Left renal pelvis (tissue), 4 donors: ENCODE data around the gene FBLN2. TPM values are rescaled to one million over a fixed set of nuclear protein-coding genes. Genes with fewer than 3 reads are reported as not detected.

ENCODE experiments used
- DNase-seq, 4 donors: peaks; one replicate each; pipeline ENCODE4 v3.0.0-alpha.2; 2013; ENCODE audit warnings: low read depth in 4 of 4, low spot score in 3 of 4
- polyA plus RNA-seq, 4 donors: library from polyadenylated mRNA; unstranded; fragments of 120-200 nt; gene quantifications; one replicate each; pipeline ENCODE4 v1.2.1, GENCODE V29; 2013; ENCODE audit not compliant: insufficient read length in 4 of 4

Gene FBLN2
- polyA plus RNA-seq, 4 donors = 25.6 to 97.3 (median 34.6) TPM

- peak in 1 of 4 donors; percentile 41 for DNase-seq
Observed at GRCh38 chr3:13655061-13655913, 106.4 kb downstream of the FBLN2 start.

GRCh38 chr3:13656584-13657301, 107.8 kb downstream of the FBLN2 start:
- DNase-seq = no peak

GRCh38 chr3:13657660-13658435, 108.9 kb downstream of the FBLN2 start:
- DNase-seq = no peak

GRCh38 chr3:13658681-13659080, 109.8 kb downstream of the FBLN2 start:
- DNase-seq = no peak

GRCh38 chr3:13659221-13659969, 110.5 kb downstream of the FBLN2 start:
- no peak for DNase-seq

- no peak for DNase-seq
Observed at GRCh38 chr3:13660042-13660874, 111.3 kb downstream of the FBLN2 start.

- DNase-seq = no peak
Observed at GRCh38 chr3:13661121-13661520, 112.2 kb downstream of the FBLN2 start.

GRCh38 chr3:13662238-13662847, 113.4 kb downstream of the FBLN2 start:
- DNase-seq = no peak

GRCh38 chr3:13663781-13664535, 115.0 kb downstream of the FBLN2 start:
- DNase-seq = no peak

GRCh38 chr3:13665582-13666226, 116.8 kb downstream of the FBLN2 start:
- DNase-seq = no peak

- DNase-seq = no peak
Observed at GRCh38 chr3:13666227-13666619, 117.3 kb downstream of the FBLN2 start.

- DNase-seq = no peak
Observed at GRCh38 chr3:13666781-13667709, 118.1 kb downstream of the FBLN2 start.

- no peak for DNase-seq
Observed at GRCh38 chr3:13668136-13668535, 119.2 kb downstream of the FBLN2 start.

GRCh38 chr3:13669457-13669856, 120.5 kb downstream of the FBLN2 start:
- DNase-seq = no peak

- DNase-seq = no peak
Observed at GRCh38 chr3:13670292-13670691, 121.4 kb downstream of the FBLN2 start.

GRCh38 chr3:13671482-13672233, 122.7 kb downstream of the FBLN2 start:
- DNase-seq = no peak
